ENCODE data around the gene AVP.
A peak's percentile ranks its signal among the peaks of the same experiment; 100 is the strongest.

Gene AVP

DNA sequence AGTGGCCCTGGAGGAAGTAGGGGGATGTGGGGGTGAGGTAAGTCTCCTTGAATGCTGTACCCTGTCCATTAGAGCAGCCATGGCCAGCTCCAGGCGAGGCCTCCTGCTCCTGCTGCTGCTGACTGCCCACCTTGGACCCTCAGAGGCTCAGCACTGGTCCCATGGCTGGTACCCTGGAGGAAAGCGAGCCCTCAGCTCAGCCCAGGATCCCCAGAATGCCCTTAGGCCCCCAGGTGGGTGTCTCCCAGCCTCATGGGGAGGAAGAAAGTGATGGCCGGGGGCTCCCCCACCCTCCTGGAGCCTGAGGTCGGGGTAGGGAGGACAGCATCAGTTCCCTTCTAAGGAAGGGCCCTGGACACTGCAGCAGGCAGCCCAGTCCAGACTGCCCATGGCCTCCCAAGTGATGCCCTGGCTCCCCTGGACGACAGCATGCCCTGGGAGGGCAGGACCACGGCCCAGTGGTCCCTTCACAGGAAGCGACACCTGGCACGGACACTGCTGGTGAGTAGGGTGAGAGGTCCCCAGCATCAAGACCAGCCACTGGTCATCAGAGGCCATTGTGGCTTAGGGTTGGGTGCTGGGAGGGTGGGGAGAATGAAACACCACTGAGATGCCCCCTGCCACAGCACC, 40.1 kb downstream of the AVP start:
- no peak overlapping the region for H3K4me3 ChIP-seq (ENCODE audit: low read depth, low read length)
- TF ChIP-seq, protein P1, sequence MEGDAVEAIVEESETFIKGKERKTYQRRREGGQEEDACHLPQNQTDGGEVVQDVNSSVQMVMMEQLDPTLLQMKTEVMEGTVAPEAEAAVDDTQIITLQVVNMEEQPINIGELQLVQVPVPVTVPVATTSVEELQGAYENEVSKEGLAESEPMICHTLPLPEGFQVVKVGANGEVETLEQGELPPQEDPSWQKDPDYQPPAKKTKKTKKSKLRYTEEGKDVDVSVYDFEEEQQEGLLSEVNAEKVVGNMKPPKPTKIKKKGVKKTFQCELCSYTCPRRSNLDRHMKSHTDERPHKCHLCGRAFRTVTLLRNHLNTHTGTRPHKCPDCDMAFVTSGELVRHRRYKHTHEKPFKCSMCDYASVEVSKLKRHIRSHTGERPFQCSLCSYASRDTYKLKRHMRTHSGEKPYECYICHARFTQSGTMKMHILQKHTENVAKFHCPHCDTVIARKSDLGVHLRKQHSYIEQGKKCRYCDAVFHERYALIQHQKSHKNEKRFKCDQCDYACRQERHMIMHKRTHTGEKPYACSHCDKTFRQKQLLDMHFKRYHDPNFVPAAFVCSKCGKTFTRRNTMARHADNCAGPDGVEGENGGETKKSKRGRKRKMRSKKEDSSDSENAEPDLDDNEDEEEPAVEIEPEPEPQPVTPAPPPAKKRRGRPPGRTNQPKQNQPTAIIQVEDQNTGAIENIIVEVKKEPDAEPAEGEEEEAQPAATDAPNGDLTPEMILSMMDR (IDR thresholded peaks at IDR 0.05): no peak
- peaks cover 2% of the 10 kb centered on the region for H3K79me2 ChIP-seq
- H3K4me2 ChIP-seq (ENCODE audit: low read length): no peak overlapping the region
- no peaks in the 10 kb centered on the region for H3K36me3 ChIP-seq (ENCODE audit: control insufficient read depth, insufficient read depth, low read length)
- no peak overlapping the region for H3K27ac ChIP-seq
- H3K27me3 ChIP-seq (ENCODE audit: control insufficient read depth, insufficient read depth, low read length): no peaks in the 10 kb centered on the region
- H3K4me1 ChIP-seq: peaks cover 9% of the 10 kb centered on the region
- no peaks in the 10 kb centered on the region for H3K9me3 ChIP-seq (ENCODE audit: control insufficient read depth, low read length)
- no peak overlapping the region for H3K9ac ChIP-seq
- peak overlapping the region; percentile 100 for H2AFZ ChIP-seq

DNA sequence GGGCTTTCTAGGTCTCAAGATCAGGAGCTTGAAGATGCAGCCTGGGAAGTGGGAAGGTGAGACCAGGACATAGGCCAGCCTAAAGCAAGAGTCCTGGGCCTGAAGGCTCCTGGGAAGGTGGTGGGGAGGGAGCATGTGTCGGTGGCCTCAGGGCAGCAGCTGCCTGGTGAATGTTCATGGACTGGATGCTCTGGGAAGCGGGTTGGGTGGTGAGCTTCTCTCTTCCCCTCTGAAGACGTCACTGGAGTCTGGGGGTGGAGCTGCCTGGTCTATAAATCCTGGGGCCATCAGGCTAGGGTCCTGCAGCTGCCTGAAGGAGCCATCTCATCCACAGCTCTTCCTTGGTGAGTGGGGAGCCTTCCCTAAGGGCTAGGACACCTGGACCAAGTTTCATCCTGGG, 41.2 kb downstream of the AVP start, which contains the start of gene GNRH2:
GNRH2 (plus strand) TSS at position 301 of the 400 bp plus-strand sequence. CDS start 793 bp downstream, outside the sequence.
- no peaks in the 10 kb centered on the region for H3K36me3 ChIP-seq (ENCODE audit: control insufficient read depth, insufficient read depth, low read length)
- no peak within 1 kb of the TSS for H3K4me3 ChIP-seq (ENCODE audit: low read depth, low read length)
- peaks cover 9% of the 10 kb centered on the region for H3K4me1 ChIP-seq
- no peak within 1 kb of the TSS for H2AFZ ChIP-seq
- peaks cover 2% of the 10 kb centered on the region for H3K79me2 ChIP-seq
- H3K9ac ChIP-seq: no peak within 1 kb of the TSS
- no peaks in the 10 kb centered on the region for H3K9me3 ChIP-seq (ENCODE audit: control insufficient read depth, low read length)
- no peak within 1 kb of the TSS for H3K4me2 ChIP-seq (ENCODE audit: low read length)
- no peaks in the 10 kb centered on the region for H3K27me3 ChIP-seq (ENCODE audit: control insufficient read depth, insufficient read depth, low read length)
- H3K27ac ChIP-seq: peak within 1 kb of the TSS; percentile 74
- TF ChIP-seq, protein P1 (IDR thresholded peaks at IDR 0.05): no peak

DNA sequence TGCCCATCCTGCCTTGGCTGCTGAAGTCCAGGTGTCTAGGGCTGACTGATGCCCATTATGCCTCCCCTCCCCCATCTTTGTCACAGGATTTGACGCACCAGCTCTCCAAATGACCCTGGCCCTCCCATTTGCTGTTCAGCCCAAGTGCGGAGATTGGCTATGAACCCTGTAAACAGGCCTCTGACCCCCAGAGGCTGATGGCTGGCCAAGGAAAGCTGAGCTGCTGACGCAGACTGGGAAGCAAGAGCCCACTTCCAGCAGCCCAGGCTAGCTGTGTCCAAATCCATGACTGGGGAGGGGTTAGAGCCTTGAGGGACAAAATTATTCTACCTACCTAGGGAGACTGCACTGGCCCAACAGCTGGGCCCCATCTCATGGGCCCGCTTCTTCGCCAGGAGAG, 41.9 kb downstream of the AVP start:
- H3K36me3 ChIP-seq (ENCODE audit: control insufficient read depth, insufficient read depth, low read length): no peaks in the 10 kb centered on the region
- H3K4me1 ChIP-seq: peaks cover 9% of the 10 kb centered on the region
- H3K79me2 ChIP-seq: no peaks in the 10 kb centered on the region
- no peak overlapping the region for H3K4me3 ChIP-seq (ENCODE audit: low read depth, low read length)
- no peak overlapping the region for H3K4me2 ChIP-seq (ENCODE audit: low read length)
- no peak overlapping the region for H2AFZ ChIP-seq
- H3K9ac ChIP-seq: no peak overlapping the region
- TF ChIP-seq, protein P1 (IDR thresholded peaks at IDR 0.05): no peak
- H3K27ac ChIP-seq: peak overlapping the region; percentile 74
- no peaks in the 10 kb centered on the region for H3K27me3 ChIP-seq (ENCODE audit: control insufficient read depth, insufficient read depth, low read length)
- no peaks in the 10 kb centered on the region for H3K9me3 ChIP-seq (ENCODE audit: control insufficient read depth, low read length)

DNA sequence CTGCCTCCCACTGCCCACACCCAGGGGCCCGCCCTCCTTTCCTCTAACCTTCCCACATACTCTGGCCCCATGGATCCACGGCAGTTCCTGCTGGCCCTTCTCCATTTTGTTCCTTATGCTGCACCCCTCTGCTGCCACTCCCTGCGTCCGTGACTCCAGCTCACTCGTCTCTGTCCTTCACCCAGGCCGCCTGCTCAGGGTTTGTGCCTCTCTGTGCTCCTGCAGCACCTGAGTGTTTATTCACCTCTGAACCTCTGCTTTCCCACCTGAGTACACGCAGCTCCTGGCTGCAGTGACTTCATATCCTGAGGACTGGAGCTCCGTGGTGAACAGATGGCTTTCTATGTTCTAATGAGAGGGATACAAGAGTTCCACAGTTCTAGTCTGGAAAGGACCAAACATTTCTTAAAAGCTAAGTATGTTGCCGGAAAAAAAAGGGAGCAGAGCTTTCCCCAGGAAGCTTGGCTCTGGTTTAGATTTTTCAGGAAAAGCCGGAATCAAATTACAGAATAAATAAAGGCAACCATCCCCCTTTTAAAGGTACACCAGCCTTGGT, 42.6 kb downstream of the AVP start:
- Histone ChIP-seq H3K27me3 (ENCODE audit: control insufficient read depth, insufficient read depth, low read length) (no peaks in the 10 kb centered on the region), H2AFZ (peak overlapping the region; percentile 54), H3K4me2 (ENCODE audit: low read length) (peak overlapping the region; percentile 8), H3K4me1 (peaks cover 9% of the 10 kb centered on the region), H3K27ac (peak overlapping the region; percentile 74), H3K79me2 (no peaks in the 10 kb centered on the region), H3K36me3 (ENCODE audit: control insufficient read depth, insufficient read depth, low read length) (no peaks in the 10 kb centered on the region), H3K9ac (no peak overlapping the region), H3K9me3 (ENCODE audit: control insufficient read depth, low read length) (no peaks in the 10 kb centered on the region), H3K4me3 (ENCODE audit: low read depth, low read length) (no peak overlapping the region)
- TF ChIP-seq, protein P1 (IDR thresholded peaks at IDR 0.05): no peak

DNA sequence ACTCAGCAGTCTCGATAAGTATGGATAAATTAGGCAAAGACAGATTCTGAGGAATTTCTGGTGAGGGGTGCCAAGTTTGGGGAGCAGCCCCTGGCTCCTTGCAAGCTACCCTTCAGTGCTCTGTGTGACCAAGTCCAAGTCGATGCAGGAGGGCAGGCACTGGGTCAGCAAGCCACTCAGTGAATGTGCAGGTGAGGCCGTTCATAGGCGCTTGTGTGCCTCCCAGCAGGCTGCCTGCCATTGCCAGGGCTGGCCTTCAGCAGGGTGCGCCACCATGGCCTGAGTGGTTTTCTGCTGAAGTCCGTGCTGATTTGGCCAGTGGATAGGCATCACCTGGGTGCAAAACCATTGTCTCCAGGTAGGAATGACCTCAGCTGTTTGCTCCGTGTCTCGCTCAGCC, 44.4 kb downstream of the AVP start:
- Histone ChIP-seq H3K9me3 (ENCODE audit: control insufficient read depth, low read length) (no peaks in the 10 kb centered on the region), H2AFZ (no peak overlapping the region), H3K79me2 (no peaks in the 10 kb centered on the region), H3K27ac (no peak overlapping the region), H3K4me2 (ENCODE audit: low read length) (no peak overlapping the region), H3K4me1 (peaks cover 6% of the 10 kb centered on the region), H3K4me3 (ENCODE audit: low read depth, low read length) (no peak overlapping the region), H3K27me3 (ENCODE audit: control insufficient read depth, insufficient read depth, low read length) (no peaks in the 10 kb centered on the region), H3K9ac (no peak overlapping the region), H3K36me3 (ENCODE audit: control insufficient read depth, insufficient read depth, low read length) (no peaks in the 10 kb centered on the region)
- TF ChIP-seq, protein P1 (IDR thresholded peaks at IDR 0.05): no peak
